ENCODE measurements around the gene DHCR24. TPM values are rescaled to one million over a fixed set of nuclear protein-coding genes. Genes with fewer than 3 reads are reported as not detected.

Gene DHCR24
- total and polyA plus RNA-seq, 2 of the 13 experiments (the other 11 are each of a cell fraction or from before 2014, with no cell fraction given): 374 to 448 TPM

- TF ChIP-seq, protein P1, sequence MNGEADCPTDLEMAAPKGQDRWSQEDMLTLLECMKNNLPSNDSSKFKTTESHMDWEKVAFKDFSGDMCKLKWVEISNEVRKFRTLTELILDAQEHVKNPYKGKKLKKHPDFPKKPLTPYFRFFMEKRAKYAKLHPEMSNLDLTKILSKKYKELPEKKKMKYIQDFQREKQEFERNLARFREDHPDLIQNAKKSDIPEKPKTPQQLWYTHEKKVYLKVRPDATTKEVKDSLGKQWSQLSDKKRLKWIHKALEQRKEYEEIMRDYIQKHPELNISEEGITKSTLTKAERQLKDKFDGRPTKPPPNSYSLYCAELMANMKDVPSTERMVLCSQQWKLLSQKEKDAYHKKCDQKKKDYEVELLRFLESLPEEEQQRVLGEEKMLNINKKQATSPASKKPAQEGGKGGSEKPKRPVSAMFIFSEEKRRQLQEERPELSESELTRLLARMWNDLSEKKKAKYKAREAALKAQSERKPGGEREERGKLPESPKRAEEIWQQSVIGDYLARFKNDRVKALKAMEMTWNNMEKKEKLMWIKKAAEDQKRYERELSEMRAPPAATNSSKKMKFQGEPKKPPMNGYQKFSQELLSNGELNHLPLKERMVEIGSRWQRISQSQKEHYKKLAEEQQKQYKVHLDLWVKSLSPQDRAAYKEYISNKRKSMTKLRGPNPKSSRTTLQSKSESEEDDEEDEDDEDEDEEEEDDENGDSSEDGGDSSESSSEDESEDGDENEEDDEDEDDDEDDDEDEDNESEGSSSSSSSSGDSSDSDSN (CRISPR knock-in tag; IDR thresholded peaks at IDR 0.05): 0 out of 2 replicates have a peak, but pooled peaks have one; percentile 29
- TF ChIP-seq PHF8 (CRISPR knock-in tag; IDR thresholded peaks at IDR 0.05) (0 out of 2 replicates have a peak, but pooled peaks have one; percentile 10), ZNF670 (CRISPR knock-in tag; IDR thresholded peaks at IDR 0.05; ENCODE audit: borderline replicate concordance) (no peak), HNRNPUL1 (IDR thresholded peaks at IDR 0.05; ENCODE audit: low read depth, low read length) (no peak), ZFP36 (IDR thresholded peaks at IDR 0.05; ENCODE audit: borderline replicate concordance, low read depth, low read length, partially characterized antibody) (no peak), TGIF2 (CRISPR knock-in tag; IDR thresholded peaks at IDR 0.05) (peak; percentile 80; the same call in 1 of the 2 replicates), ZMAT5 (CRISPR knock-in tag; IDR thresholded peaks at IDR 0.05; ENCODE audit: borderline replicate concordance, low read depth) (no peak), TCF7L2 (IDR thresholded peaks at IDR 0.05; ENCODE audit: low read depth, low read length) (no peak), SMYD3 (CRISPR knock-in tag; IDR thresholded peaks at IDR 0.05) (no peak), ZBTB14 (CRISPR knock-in tag; IDR thresholded peaks at IDR 0.05) (no peak), MBD4 (IDR thresholded peaks at IDR 0.05; ENCODE audit: borderline replicate concordance, low read length) (no peak), PRDM10 (CRISPR knock-in tag; IDR thresholded peaks at IDR 0.05; ENCODE audit: low read depth) (no peak), ZNF354B (CRISPR knock-in tag; IDR thresholded peaks at IDR 0.05) (no peak), ZNF652 (CRISPR knock-in tag; IDR thresholded peaks at IDR 0.05; ENCODE audit: borderline replicate concordance, low read depth) (no peak; the same call in 1 of the 2 replicates)
- TF ChIP-seq, protein P2, sequence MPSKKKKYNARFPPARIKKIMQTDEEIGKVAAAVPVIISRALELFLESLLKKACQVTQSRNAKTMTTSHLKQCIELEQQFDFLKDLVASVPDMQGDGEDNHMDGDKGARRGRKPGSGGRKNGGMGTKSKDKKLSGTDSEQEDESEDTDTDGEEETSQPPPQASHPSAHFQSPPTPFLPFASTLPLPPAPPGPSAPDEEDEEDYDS (CRISPR knock-in tag; IDR thresholded peaks at IDR 0.05): no peak; the same call in 1 of the 2 replicates
- TF ChIP-seq, protein P3, sequence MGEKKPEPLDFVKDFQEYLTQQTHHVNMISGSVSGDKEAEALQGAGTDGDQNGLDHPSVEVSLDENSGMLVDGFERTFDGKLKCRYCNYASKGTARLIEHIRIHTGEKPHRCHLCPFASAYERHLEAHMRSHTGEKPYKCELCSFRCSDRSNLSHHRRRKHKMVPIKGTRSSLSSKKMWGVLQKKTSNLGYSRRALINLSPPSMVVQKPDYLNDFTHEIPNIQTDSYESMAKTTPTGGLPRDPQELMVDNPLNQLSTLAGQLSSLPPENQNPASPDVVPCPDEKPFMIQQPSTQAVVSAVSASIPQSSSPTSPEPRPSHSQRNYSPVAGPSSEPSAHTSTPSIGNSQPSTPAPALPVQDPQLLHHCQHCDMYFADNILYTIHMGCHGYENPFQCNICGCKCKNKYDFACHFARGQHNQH (CRISPR knock-in tag; IDR thresholded peaks at IDR 0.05): no peak; the same call in 1 of the 2 replicates
- TF ChIP-seq, protein P4, sequence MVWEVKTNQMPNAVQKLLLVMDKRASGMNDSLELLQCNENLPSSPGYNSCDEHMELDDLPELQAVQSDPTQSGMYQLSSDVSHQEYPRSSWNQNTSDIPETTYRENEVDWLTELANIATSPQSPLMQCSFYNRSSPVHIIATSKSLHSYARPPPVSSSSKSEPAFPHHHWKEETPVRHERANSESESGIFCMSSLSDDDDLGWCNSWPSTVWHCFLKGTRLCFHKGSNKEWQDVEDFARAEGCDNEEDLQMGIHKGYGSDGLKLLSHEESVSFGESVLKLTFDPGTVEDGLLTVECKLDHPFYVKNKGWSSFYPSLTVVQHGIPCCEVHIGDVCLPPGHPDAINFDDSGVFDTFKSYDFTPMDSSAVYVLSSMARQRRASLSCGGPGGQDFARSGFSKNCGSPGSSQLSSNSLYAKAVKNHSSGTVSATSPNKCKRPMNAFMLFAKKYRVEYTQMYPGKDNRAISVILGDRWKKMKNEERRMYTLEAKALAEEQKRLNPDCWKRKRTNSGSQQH (CRISPR knock-in tag; IDR thresholded peaks at IDR 0.05; ENCODE audit: low read depth): 0 out of 2 replicates have a peak, but pooled peaks have one; percentile 41
These were observed 3.5 kb downstream of the DHCR24 start (continued) for GRCh38 chr1:54883349-54884102.

Data from HepG2 (cell line).